OCI-LY1 (cell line): ENCODE data around the gene SOX5.
"Not testable (repeated sequence)": the region's sequence is repeated elsewhere in the genome, so short reads cannot be mapped to it uniquely, and the experiment has no call there.

Experiments used
- H2AFZ ChIP-seq: fragments of 200-600 bp; sonication (generic), shearing (Covaris generic); 2 replicates; pipeline ENCODE4 v1.6.0; 2014; ENCODE audit warnings: antibody characterized with exemption, mild to moderate bottlenecking, low read length
- H3F3A ChIP-seq: fragments of 200-600 bp; sonication (generic), shearing (Covaris generic); 2 replicates; pipeline ENCODE4 v1.6.0; 2014; ENCODE audit warnings: mild to moderate bottlenecking, antibody characterized with exemption, low read length, moderate library complexity; ENCODE audit not compliant: insufficient read depth
- H3K27ac ChIP-seq: fragments of 200-600 bp; sonication (generic); 2 replicates; pipeline ENCODE4 v1.5.1; 2014; ENCODE audit warnings: low read length, mixed run types, mild to moderate bottlenecking, low read depth; ENCODE audit not compliant: poor library complexity, severe bottlenecking
- H3K27me3 ChIP-seq: fragments of 200-600 bp; sonication (generic); 2 replicates; pipeline ENCODE4 v1.6.0; 2014; ENCODE audit warnings: antibody characterized with exemption, mild to moderate bottlenecking, low read length, moderate library complexity; ENCODE audit not compliant: insufficient read depth
- H3K36me3 ChIP-seq: fragments of 200-600 bp; sonication (generic); 2 replicates; pipeline ENCODE4 v1.6.1; 2014; ENCODE audit warnings: mild to moderate bottlenecking, antibody characterized with exemption, low read length, moderate library complexity, mixed read lengths; ENCODE audit not compliant: insufficient read depth
- H3K4me1 ChIP-seq: fragments of 200-600 bp; sonication (generic); 2 replicates; pipeline ENCODE4 v1.5.1; 2014; ENCODE audit warnings: mild to moderate bottlenecking, low read length, moderate library complexity; ENCODE audit not compliant: insufficient read depth, severe bottlenecking
- H3K4me2 ChIP-seq: fragments of 200-600 bp; sonication (generic), shearing (Covaris generic); 2 replicates; pipeline ENCODE4 v1.6.1; 2014; ENCODE audit warnings: low read length
- H3K4me3 ChIP-seq: fragments of 200-600 bp; sonication (generic); 2 replicates; pipeline ENCODE4 v1.5.1; 2014; ENCODE audit warnings: low read length, low read depth, mild to moderate bottlenecking, mixed read lengths; ENCODE audit not compliant: poor library complexity, severe bottlenecking
- H3K79me2 ChIP-seq: fragments of 200-600 bp; shearing (Covaris generic); 2 replicates; pipeline ENCODE4 v1.6.1; 2016; ENCODE audit warnings: mixed run types, low read length, mixed read lengths; ENCODE audit not compliant: insufficient read depth
- H3K9ac ChIP-seq: fragments of 200-600 bp; sonication (generic), shearing (Covaris generic); 2 replicates; pipeline ENCODE4 v1.6.1; 2014; ENCODE audit warnings: mild to moderate bottlenecking, low read length, mixed read lengths
- H3K9me2 ChIP-seq: fragments of 200-600 bp; sonication (generic), shearing (Covaris generic); 2 replicates; pipeline ENCODE4 v1.6.1; 2014; ENCODE audit warnings: low read depth, mild to moderate bottlenecking, low read length, mixed read lengths
- H3K9me3 ChIP-seq: fragments of 200-600 bp; shearing (Covaris generic); 2 replicates; pipeline ENCODE4 v1.6.1; 2014; ENCODE audit warnings: low read length, mixed read lengths
- H4K20me1 ChIP-seq: fragments of 200-600 bp; sonication (generic), shearing (Covaris generic); 2 replicates; pipeline ENCODE4 v1.6.0; 2016; ENCODE audit warnings: mild to moderate bottlenecking, low read length; ENCODE audit not compliant: insufficient read depth
- CTCF ChIP-seq: fragments of 200-600 bp; sonication (generic), shearing (Covaris generic); IDR thresholded peaks from 2 replicates; pipeline ENCODE4 v1.5.1; 2017; ENCODE audit warnings: mild to moderate bottlenecking, antibody characterized with exemption, low read length, moderate library complexity, mixed read lengths
- EZH2 ChIP-seq: fragments of 200-600 bp; sonication (generic), shearing (Covaris generic); IDR thresholded peaks from 2 replicates; pipeline ENCODE4 v1.8.0; 2017; ENCODE audit warnings: borderline replicate concordance, mixed run types, mild to moderate bottlenecking, antibody characterized with exemption, low read length, moderate library complexity, mixed read lengths

SOX5 gene

GRCh38 chr12:23502259-23502658, 447.2 kb downstream of the SOX5 start:
- Histone ChIP-seq H4K20me1 (no peaks in the 10 kb centered on the region), H3K27me3 (no peaks in the 10 kb centered on the region), H3K79me2 (no peaks in the 10 kb centered on the region), H3K4me2 (no peak overlapping the region), H2AFZ (no peak overlapping the region), H3K4me3 (no peak overlapping the region), H3K9me2 (no peaks in the 10 kb centered on the region), H3K9ac (no peak overlapping the region), H3K36me3 (no peaks in the 10 kb centered on the region), H3F3A (no peaks in the 10 kb centered on the region), H3K4me1 (no peaks in the 10 kb centered on the region), H3K9me3 (no peaks in the 10 kb centered on the region), H3K27ac (no peak overlapping the region)
- no peak for TF ChIP-seq CTCF
- TF ChIP-seq EZH2: no peak

GRCh38 chr12:23495472-23495871, 454.0 kb downstream of the SOX5 start:
- Histone ChIP-seq H3K9ac (no peak overlapping the region), H3K4me2 (no peak overlapping the region), H3K79me2 (no peaks in the 10 kb centered on the region), H3K27me3 (no peaks in the 10 kb centered on the region), H3F3A (no peaks in the 10 kb centered on the region), H3K9me2 (no peaks in the 10 kb centered on the region), H3K27ac (no peak overlapping the region), H3K4me3 (no peak overlapping the region), H4K20me1 (no peaks in the 10 kb centered on the region), H3K9me3 (no peaks in the 10 kb centered on the region), H2AFZ (no peak overlapping the region), H3K4me1 (no peaks in the 10 kb centered on the region), H3K36me3 (no peaks in the 10 kb centered on the region)
- no peak for TF ChIP-seq CTCF
- no peak for TF ChIP-seq EZH2

GRCh38 chr12:23493672-23494071, 455.8 kb downstream of the SOX5 start:
- no peaks in the 10 kb centered on the region for H3K27me3 ChIP-seq
- no peaks in the 10 kb centered on the region for H4K20me1 ChIP-seq
- no peaks in the 10 kb centered on the region for H3K9me2 ChIP-seq
- H3K4me2 ChIP-seq: no peak overlapping the region
- TF ChIP-seq CTCF: no peak
- no peak for TF ChIP-seq EZH2
- H3F3A ChIP-seq: no peaks in the 10 kb centered on the region
- H3K4me1 ChIP-seq: no peaks in the 10 kb centered on the region
- H3K27ac ChIP-seq: no peak overlapping the region
- no peak overlapping the region for H2AFZ ChIP-seq
- no peak overlapping the region for H3K4me3 ChIP-seq
- no peak overlapping the region for H3K9ac ChIP-seq
- no peaks in the 10 kb centered on the region for H3K79me2 ChIP-seq
- H3K36me3 ChIP-seq: no peaks in the 10 kb centered on the region
- H3K9me3 ChIP-seq: no peaks in the 10 kb centered on the region

- not testable (repeated sequence) for H4K20me1 ChIP-seq, H3K36me3 ChIP-seq, H3K27me3 ChIP-seq, H3K4me1 ChIP-seq, H3K4me2 ChIP-seq, H3K4me3 ChIP-seq, H3K79me2 ChIP-seq, H3K27ac ChIP-seq, H3K9me3 ChIP-seq, H3K9me2 ChIP-seq, H3F3A ChIP-seq, H3K9ac ChIP-seq, H2AFZ ChIP-seq
Observed at GRCh38 chr12:23491029-23491428, 458.4 kb downstream of the SOX5 start.
